Lower leg skin (tissue), 4 donors: ENCODE data around the gene ESYT3. TPM values are rescaled to one million over a fixed set of nuclear protein-coding genes. Genes with fewer than 3 reads are reported as not detected.
A peak's percentile ranks its signal among the peaks of the same experiment; 100 is the strongest.
"Not testable (repeated sequence)": the region's sequence is repeated elsewhere in the genome, so short reads cannot be mapped to it uniquely, and the experiment has no call there.

ENCODE experiments used
- DNase-seq, 2 donors: peaks; one replicate each; pipeline ENCODE4 v3.0.0-alpha.2; 2019; ENCODE audit warnings: low spot score in 2 of 2
- H3K4me3 ChIP-seq: fragments of 200-600 bp; sonication (generic); 2 replicates; pipeline ENCODE4 v1.5.1; 2017; ENCODE audit warnings: mild to moderate bottlenecking, low read depth; ENCODE audit not compliant: poor library complexity, severe bottlenecking
- POLR2A ChIP-seq, 2 donors: fragments of 450-650 bp; IDR thresholded peaks; one replicate each; pipeline ENCODE4 v1.6.1; 2016 to 2017; ENCODE audit warnings: antibody characterized with exemption in 2 of 2, mild to moderate bottlenecking in 1 of 2, moderate library complexity in 1 of 2
- WGBS, 2 donors: methylation state at CpG; one replicate each; pipeline ENCODE4 v1.1.5; 2018; 5-methylcytosine and 5-hydroxymethylcytosine counted together
- intact Hi-C: fragments of 100-400 bp; cut with DNase I; formaldehyde crosslinking; loops from one replicate; pipeline ENCODE4 v1.15.0; 2023; ENCODE audit warnings: low total_unique reads
- total RNA-seq, 4 donors: library from RNA; depleted of rRNA; stranded (reverse); fragments of >200 nt; gene quantifications; one replicate each; pipeline ENCODE4 v1.1.0, GENCODE V29; 2016
- TF ChIP-seq, protein P1 (sequence below), 3 donors: fragments of 450-650 bp; IDR thresholded peaks; one replicate each; pipeline ENCODE4 v1.5.1; 2016; ENCODE audit warnings: antibody characterized with exemption in 3 of 3, mild to moderate bottlenecking in 3 of 3, moderate library complexity in 2 of 3

The ESYT3 gene
- total RNA-seq, 4 donors from 2014 or later, result 44.5 to 59.5 (median 47.1) TPM

DNA sequence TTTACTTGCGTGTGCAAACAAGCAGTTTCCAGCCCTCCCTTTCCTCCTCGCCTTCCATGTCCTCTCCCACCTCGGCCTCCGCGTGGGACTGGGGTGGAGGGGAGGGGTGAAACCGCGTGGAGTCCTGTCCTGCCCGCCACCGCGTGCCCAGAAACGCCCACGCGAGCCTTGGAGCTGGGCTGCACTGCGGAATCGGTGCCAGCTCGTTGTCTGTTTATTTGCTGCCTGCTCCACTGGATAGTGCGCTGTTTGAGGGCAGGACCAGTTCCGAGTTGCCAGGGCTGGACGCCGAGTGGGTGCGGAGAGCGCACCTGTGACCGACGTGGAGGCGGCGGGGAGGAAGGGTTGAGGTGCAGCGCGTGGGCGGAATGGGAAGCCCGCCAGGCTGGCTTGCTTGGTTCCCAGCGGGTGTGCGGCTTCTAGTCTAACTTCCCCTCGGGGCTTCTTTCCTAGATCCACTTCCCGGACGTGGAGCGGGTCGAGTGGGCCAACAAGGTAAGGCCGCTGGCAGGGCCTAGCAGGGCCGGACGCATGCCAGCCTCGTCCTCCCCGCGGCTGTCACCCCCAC lies 17.3 kb downstream of the ESYT3 start:
- TF ChIP-seq, protein P1, sequence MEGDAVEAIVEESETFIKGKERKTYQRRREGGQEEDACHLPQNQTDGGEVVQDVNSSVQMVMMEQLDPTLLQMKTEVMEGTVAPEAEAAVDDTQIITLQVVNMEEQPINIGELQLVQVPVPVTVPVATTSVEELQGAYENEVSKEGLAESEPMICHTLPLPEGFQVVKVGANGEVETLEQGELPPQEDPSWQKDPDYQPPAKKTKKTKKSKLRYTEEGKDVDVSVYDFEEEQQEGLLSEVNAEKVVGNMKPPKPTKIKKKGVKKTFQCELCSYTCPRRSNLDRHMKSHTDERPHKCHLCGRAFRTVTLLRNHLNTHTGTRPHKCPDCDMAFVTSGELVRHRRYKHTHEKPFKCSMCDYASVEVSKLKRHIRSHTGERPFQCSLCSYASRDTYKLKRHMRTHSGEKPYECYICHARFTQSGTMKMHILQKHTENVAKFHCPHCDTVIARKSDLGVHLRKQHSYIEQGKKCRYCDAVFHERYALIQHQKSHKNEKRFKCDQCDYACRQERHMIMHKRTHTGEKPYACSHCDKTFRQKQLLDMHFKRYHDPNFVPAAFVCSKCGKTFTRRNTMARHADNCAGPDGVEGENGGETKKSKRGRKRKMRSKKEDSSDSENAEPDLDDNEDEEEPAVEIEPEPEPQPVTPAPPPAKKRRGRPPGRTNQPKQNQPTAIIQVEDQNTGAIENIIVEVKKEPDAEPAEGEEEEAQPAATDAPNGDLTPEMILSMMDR (IDR thresholded peaks at IDR 0.05), result no peak
- TF ChIP-seq POLR2A (IDR thresholded peaks at IDR 0.05), result no peak
- intact Hi-C loops, result no loop called here
- no peak overlapping the region for H3K4me3 ChIP-seq
- DNase-seq, result peak in 1 of 2 donors; percentile 79
- 79 to 82% methylated on average over 36 to 43 of the region's 43 CpGs for WGBS, 2 donors

DNA sequence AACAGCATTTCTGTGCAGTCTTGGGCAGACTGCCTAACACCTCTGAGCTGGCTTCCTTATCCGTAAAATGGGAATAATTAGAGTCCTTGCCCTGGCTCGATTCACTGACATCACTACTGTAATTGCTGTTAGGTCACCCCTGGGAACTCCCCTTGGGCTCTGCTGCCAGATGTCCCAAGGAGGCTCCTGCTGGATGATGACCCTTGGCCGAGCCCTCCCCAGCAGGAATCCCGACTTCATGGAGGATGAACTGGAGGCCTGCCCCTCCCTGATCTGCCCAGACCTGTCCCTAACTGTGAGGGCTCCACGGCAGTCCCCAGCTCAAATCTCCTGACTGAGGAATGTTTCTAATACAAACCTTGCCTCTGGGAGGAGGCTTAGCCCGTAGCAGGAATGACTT lies 18.0 kb downstream of the ESYT3 start:
- no peak for TF ChIP-seq POLR2A (IDR thresholded peaks at IDR 0.05)
- TF ChIP-seq, protein P1 (IDR thresholded peaks at IDR 0.05), result no peak
- no peak overlapping the region for H3K4me3 ChIP-seq
- 30 to 41% methylated on average over 4 to 6 of the region's 6 CpGs for WGBS, 2 donors
- intact Hi-C loops, result no loop called here
- DNase-seq, result peak in 1 of 2 donors; percentile 58

DNA sequence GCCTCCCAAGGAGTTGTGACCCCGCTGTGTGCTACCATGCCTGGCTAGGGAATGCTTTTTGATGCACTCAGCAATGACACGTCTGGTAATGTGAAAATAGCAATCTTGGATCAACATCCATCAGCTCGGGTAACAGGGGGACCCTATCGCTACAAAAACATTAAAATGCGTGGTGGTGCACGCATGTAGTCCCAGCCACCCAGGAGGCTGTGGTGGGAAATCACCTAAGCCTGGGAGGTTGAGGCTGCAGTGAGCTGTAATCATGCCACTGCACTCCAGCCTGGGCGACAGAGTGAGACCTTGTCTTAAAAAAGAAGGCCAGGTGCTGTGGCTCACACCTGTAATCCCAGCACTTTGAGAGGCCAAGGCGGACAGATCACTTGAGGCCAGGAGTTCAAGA lies 19.5 kb downstream of the ESYT3 start:
- intact Hi-C loops, H3K4me3 ChIP-seq: not testable (repeated sequence)
- peak in 1 of 2 donors; percentile 62 for DNase-seq
- WGBS, 2 donors, result 89 to 94% methylated on average over 8 of the region's 8 CpGs

DNA sequence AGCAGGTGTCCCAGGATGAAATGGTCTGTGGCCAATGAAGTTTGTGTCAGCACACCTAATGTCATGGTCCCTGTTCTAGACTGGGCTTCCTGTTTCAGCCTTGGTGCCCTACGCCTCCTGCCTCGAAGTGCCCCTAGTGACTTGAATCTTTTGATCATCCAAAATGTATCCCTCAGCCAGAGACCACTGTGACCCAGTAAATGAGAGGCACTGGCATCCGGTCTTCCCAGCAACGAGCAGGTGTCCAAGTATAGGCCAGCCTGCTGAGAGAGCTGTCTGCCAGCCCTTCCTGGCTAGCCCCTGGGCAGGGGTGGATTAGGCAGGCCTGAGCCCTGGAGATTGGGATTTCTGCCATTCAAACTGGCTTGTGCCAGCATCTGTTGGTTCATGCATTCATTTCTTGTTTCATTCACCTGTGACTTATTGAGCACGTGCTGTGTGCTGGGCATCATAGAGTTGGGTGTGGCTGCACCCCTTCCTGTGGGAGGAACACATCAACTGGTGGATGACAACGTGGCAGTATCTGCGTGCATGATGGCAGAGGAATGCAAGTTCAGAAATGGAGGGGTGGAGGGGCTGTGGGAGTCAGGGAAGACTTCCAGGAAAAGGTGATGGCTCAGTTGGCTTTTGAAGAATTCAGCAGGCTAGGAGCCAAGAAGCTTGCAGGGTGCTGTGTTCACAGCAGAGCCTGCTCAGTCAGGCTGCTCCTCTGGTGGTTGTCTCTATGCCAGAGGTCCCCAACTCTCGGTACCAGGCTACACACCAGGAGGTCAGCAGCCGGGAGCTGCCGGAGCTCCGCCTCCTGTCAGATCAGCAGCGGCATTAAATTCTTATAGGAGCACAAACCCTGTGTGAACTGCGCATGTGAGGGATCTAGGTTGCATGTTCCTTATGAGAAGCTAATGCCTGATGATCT lies 21.6 kb downstream of the ESYT3 start:
- intact Hi-C loops, result no loop called here
- TF ChIP-seq, protein P1 (IDR thresholded peaks at IDR 0.05), result no peak
- no peak for TF ChIP-seq POLR2A (IDR thresholded peaks at IDR 0.05)
- H3K4me3 ChIP-seq, result no peak overlapping the region
- DNase-seq, result peak in 1 of 2 donors; percentile 61
- WGBS, 2 donors, result 60 to 63% methylated on average over 13 of the region's 13 CpGs

DNA sequence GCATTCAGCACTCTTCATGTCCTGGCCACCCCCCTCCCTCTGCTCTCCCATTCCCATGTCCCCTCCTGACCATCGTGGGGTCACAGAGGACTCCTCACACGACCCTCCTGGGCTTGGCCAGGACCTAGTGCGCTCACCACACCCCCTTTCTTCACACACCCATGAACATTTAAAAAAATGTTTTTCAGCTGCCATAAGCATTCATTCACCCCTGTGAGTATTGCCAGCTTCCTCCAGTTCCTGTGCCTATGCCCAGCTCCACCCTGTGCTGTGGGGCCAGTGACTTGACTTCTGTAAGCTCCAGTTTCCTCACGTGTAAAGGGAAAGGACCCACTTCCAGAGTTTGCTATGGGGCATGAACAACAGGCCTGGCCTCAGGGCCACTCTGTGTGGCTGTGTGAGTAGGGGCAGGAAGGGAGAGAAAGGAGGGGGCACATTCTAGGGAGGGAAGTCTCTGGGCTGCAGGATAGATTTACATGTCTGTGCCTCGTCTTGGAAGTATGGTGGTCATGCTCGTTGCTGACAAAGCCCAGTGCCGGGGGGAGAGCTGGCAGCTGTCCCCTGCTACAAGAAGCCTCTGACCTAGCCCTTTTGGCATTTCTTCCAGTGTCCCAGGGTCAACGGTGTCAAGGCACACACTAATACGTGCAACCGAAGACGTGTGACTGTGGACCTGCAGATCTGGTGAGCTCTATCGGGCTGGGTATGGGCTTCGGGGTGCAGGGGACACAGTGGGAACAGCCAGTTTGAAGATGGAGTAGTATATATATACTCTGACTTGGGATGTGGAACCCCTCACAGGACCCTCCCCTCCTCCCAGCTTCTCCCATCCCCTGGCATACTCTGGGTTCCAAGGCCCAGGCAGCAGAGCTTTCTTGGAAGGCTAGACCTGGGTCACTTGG lies 22.8 kb downstream of the ESYT3 start:
- WGBS, 2 donors, result 75 to 76% methylated on average over 13 of the region's 13 CpGs
- intact Hi-C loops, result no loop called here
- DNase-seq, result peak in 1 of 2 donors; percentile 45
- TF ChIP-seq POLR2A (IDR thresholded peaks at IDR 0.05), result no peak
- TF ChIP-seq, protein P1 (IDR thresholded peaks at IDR 0.05), result no peak
- no peak overlapping the region for H3K4me3 ChIP-seq
